ENCODE measurements around the gene STK10. TPM values are rescaled to one million over a fixed set of nuclear protein-coding genes. Genes with fewer than 3 reads are reported as not detected.

STK10 gene
- total RNA-seq, 2 donors from 2014 or later, result 25.6 to 39.2 TPM

DNA sequence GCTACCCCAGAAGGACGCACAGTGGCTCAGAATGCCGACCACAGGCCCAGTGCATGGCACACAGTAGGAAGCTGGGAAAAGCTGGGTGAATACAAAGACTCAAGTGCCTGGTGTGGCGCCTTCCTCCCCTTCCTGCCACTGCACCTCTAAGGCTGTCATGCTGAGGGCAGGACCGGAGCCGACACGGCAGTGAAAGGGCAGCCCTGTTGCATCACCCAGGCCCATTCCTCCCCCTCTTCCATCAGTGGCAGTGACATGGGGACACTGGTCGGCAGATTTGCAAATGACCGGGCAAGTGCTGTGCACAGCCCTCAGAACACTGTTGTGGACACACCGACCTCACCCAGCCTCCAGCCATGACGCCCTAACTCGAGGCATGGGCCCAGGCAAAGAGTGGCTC, 84.0 kb downstream of the STK10 start:
- ATAC-seq (ENCODE audit: insufficient number of reproducible peaks, low FRiP score, low read depth) (no peak), DNase-seq (ENCODE audit: low spot score) (no peak)
- H3K36me3 ChIP-seq, result no peaks in the 10 kb centered on the region
- no peaks in the 10 kb centered on the region for H3K27me3 ChIP-seq (replicated peaks; ENCODE audit: insufficient read depth)
- TF ChIP-seq, protein P1, sequence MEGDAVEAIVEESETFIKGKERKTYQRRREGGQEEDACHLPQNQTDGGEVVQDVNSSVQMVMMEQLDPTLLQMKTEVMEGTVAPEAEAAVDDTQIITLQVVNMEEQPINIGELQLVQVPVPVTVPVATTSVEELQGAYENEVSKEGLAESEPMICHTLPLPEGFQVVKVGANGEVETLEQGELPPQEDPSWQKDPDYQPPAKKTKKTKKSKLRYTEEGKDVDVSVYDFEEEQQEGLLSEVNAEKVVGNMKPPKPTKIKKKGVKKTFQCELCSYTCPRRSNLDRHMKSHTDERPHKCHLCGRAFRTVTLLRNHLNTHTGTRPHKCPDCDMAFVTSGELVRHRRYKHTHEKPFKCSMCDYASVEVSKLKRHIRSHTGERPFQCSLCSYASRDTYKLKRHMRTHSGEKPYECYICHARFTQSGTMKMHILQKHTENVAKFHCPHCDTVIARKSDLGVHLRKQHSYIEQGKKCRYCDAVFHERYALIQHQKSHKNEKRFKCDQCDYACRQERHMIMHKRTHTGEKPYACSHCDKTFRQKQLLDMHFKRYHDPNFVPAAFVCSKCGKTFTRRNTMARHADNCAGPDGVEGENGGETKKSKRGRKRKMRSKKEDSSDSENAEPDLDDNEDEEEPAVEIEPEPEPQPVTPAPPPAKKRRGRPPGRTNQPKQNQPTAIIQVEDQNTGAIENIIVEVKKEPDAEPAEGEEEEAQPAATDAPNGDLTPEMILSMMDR (IDR thresholded peaks at IDR 0.05), result no peak
- no peak overlapping the region for H3K4me3 ChIP-seq
- H3K4me1 ChIP-seq (ENCODE audit: control insufficient read depth in 1 of 2, low read depth in 2 of 2), result peaks cover 0 to 24% of the 10 kb centered on the region in 2 donors
- H3K9me3 ChIP-seq, result no peaks in the 10 kb centered on the region
- H3K27ac ChIP-seq, result peak overlapping the region in 1 of 2 donors; percentile 17

DNA sequence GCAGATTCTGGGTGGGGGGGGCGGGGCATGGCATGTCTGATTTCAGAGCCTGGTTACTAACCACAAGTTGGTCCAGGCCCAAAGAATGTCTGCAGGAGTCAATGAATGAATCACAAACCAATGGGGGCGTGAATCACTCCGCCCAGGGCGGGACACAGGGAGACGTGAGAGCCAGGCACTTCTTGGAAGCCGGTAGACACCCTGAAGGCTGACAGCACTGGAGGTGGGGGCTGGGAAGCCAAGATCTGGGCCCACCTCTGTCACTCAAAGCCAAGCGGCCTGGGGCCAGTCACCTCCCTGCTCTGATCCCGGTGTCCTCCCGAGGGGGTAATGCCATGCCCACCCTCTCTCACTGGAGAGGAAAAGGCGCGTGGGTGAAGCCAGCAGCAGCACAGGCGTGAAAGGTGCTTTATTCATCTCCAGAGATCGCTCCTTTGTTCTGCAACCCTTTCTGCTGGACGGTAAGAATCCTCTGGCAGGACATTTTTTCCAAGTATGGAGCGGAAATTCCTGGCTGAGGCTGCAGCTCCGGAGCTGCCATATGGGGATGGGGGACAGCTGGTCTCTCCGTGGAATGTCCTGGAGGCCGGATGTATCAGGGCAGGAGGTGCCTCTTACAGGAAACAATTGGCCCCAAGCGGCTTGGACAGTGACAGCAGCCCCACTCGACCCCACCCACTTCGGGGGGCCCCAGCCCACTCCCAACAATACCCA, 85.0 kb downstream of the STK10 start:
- Histone ChIP-seq H3K9me3 (no peaks in the 10 kb centered on the region), H3K36me3 (no peaks in the 10 kb centered on the region), H3K27me3 (replicated peaks; ENCODE audit: insufficient read depth) (no peaks in the 10 kb centered on the region), H3K4me3 (peak overlapping the region; percentile 14), H3K27ac (peak overlapping the region in 1 of 2 donors; percentile 17), H3K4me1 (ENCODE audit: control insufficient read depth in 1 of 2, low read depth in 2 of 2) (peaks cover 0 to 24% of the 10 kb centered on the region in 2 donors)
- ATAC-seq (ENCODE audit: insufficient number of reproducible peaks, low FRiP score, low read depth) (no peak), DNase-seq (ENCODE audit: low spot score) (peak; percentile 58)
- TF ChIP-seq, protein P1 (IDR thresholded peaks at IDR 0.05), result no peak

DNA sequence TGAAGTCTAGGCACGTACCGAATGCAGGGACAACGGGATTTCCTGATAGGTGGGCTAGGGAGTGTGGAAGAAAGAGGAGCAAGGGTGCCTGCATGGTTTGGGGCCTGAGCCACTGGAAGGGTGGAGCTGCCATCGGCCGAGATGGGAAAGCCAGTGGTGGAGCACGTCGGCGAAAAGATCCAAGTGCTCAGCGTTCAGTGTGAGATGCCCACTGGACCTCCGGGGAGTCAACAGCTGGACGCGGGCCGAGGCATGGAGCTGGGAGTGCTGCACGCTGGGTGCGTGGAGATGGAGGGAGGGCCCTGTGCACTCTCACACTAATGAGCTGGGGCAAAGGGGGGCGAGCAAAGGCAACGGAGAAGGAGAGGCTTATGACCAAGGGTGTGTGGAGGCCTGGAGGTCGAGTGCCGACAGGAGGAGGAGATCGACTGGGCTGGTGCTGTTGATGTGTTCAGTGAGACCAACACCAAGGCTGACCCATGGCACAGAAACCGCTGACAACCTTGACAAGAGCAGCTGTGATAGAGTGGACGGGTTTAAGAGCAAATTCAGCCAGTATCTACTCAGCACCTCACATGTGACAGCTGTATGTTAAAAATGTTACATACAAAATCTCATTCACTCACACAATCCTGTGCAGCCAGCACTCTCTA, 85.7 kb downstream of the STK10 start:
- H3K27me3 ChIP-seq (replicated peaks; ENCODE audit: insufficient read depth), result no peaks in the 10 kb centered on the region
- H3K4me3 ChIP-seq, result no peak overlapping the region
- no peaks in the 10 kb centered on the region for H3K9me3 ChIP-seq
- DNase-seq (ENCODE audit: low spot score), result no peak
- H3K36me3 ChIP-seq, result no peaks in the 10 kb centered on the region
- H3K27ac ChIP-seq, result no peak overlapping the region
- TF ChIP-seq, protein P1 (IDR thresholded peaks at IDR 0.05), result no peak
- ATAC-seq (ENCODE audit: insufficient number of reproducible peaks, low FRiP score, low read depth), result no peak
- H3K4me1 ChIP-seq (ENCODE audit: control insufficient read depth in 1 of 2, low read depth in 2 of 2), result peaks cover 0 to 21% of the 10 kb centered on the region in 2 donors

DNA sequence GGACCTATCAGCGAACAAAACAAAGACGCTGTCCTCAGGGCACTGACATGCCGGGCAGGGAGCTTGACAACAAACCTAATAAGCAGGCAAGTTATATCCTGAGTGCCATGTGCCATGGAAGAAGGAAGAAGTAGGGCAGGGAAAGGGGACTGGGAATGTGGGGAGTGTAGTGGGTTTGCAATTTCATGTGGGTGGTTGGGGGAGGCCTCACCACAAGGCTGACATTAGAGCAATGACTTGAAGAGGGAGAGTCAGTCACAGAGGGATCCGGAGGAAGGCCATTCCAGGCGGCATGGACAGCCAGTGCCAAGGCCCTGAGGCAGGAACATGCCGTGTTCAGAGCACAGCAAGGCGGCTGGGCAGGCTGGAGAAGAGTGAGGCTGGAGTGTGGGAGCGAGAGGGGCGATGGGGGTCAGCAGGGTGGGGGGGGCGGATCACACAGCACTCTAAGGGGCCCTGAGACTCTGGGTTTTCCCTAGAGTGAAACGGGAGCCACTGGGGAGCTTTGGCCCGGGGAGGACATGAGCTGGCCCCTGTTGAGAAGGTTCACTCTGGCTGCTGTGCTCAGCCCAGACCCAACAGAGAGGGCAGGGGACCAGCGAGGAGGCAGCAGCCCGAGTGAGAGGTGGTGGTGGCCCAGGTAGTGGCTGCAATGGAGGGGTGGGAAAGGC, 86.3 kb downstream of the STK10 start:
- no peak overlapping the region for H3K27ac ChIP-seq
- no peak for ATAC-seq (ENCODE audit: insufficient number of reproducible peaks, low FRiP score, low read depth)

More for the DNA sequence above, 86.3 kb downstream of the STK10 start:
- H3K27me3 ChIP-seq (replicated peaks; ENCODE audit: insufficient read depth), result no peaks in the 10 kb centered on the region
- H3K9me3 ChIP-seq, result no peaks in the 10 kb centered on the region
- no peak overlapping the region for H3K4me3 ChIP-seq
- peaks cover 0 to 14% of the 10 kb centered on the region in 2 donors for H3K4me1 ChIP-seq (ENCODE audit: control insufficient read depth in 1 of 2, low read depth in 2 of 2)
- TF ChIP-seq, protein P1 (IDR thresholded peaks at IDR 0.05), result no peak
- no peaks in the 10 kb centered on the region for H3K36me3 ChIP-seq
- DNase-seq (ENCODE audit: low spot score), result no peak

Data from thoracic aorta (tissue), 2 donors.